Mucosa of descending colon (tissue), 3 donors: ENCODE measurements around the gene JAGN1. TPM values are rescaled to one million over a fixed set of nuclear protein-coding genes. Genes with fewer than 3 reads are reported as not detected.
"Not testable (repeated sequence)": the region's sequence is repeated elsewhere in the genome, so short reads cannot be mapped to it uniquely, and the experiment has no call there.

Experiments used
- ATAC-seq: fragments of 200-7000 bp; cut with Tn5 transposase; one replicate; pipeline ENCODE4 v1.9.1; 2020; ENCODE audit warnings: mild to moderate bottlenecking, moderate library complexity
- DNase-seq, 3 donors: peaks; one replicate each; pipeline ENCODE4 v3.0.0-alpha.2; 2020
- H3K36me3 ChIP-seq: fragments of 200-600 bp; one replicate; pipeline ENCODE4 v1.8.0; 2021; ENCODE audit warnings: low read depth, mild to moderate bottlenecking
- H3K4me1 ChIP-seq: fragments of 200-600 bp; one replicate; pipeline ENCODE4 v1.8.0; 2021; ENCODE audit warnings: low read depth, mild to moderate bottlenecking
- H3K4me3 ChIP-seq: fragments of 200-600 bp; one replicate; pipeline ENCODE4 v1.8.0; 2021; ENCODE audit warnings: mild to moderate bottlenecking
- H3K9me3 ChIP-seq: fragments of 200-600 bp; one replicate; pipeline ENCODE4 v1.8.0; 2021; ENCODE audit warnings: mild to moderate bottlenecking
- intact Hi-C, 2 donors: fragments of 100-400 bp; cut with DNase I in 1 of 2; cut with micrococcal nuclease in 1 of 2; formaldehyde crosslinking; loops; one replicate each; pipeline versions ENCODE4 v1.11.0 to v1.11.1; 2022; cut with DNase I, micrococcal nuclease
- total RNA-seq, 3 donors: library from RNA; stranded (reverse); fragmentation: NEBNext Ultra II Directional in 2 of 3; extraction: Animal tissue kit (Norgen Biotek cat#: 25700) in 2 of 3; gene quantifications; one replicate each; pipeline versions ENCODE4 v1.2.1 to v1.2.4, GENCODE V29; 2021 to 2023
- TF ChIP-seq, protein P1 (sequence below): fragments of 200-600 bp; IDR thresholded peaks from one replicate; pipeline ENCODE4 v1.8.0; 2022; ENCODE audit warnings: antibody characterized with exemption, mild to moderate bottlenecking
- donor health status: DM: no; HTN: no; CAD: no; lungs with moderate emphysema.
- donor health status: DM: no; HTN: no; CAD: no.
- donor health status: DM: no; HTN: yes; CAD: no.

The JAGN1 gene
- total RNA-seq, 3 donors from 2014 or later: 29.6 to 41.5 (median 36.6) TPM

DNA sequence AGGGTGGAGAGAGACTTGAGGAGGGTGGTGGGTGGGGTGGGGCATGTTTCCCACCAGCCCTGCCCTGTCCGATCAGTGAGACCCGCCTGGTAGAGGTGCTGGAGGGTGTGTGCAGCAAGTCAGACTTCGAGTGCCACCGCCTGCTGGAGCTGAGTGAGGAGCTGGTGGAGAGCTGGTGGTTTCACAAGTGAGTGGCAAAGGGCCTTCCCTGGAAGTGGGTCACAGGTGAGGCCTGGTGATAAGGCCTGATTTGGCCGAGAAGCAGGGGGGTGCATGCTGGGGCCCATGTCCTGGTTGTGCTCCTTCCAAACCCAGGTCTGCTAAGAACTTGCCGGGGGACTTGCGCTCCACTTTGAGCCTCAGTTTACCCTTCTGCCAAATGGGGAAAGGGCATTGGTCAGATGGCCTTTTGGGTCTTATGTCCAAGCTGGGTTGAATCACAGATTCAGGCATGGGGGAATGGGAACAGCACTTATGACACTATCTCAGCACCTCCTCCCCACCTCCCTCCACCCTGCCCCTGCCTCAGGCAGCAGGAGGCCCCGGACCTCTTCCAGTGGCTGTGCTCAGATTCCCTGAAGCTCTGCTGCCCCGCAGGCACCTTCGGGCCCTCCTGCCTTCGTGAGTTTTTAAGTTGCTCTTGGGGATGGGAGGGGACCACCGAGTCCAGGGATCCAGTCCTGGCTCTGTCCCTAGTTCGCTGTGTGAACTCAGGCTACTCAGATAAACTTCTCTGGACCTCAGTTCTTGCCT lies 47.3 kb downstream of the JAGN1 start:
- DNase-seq (no peak), ATAC-seq (no peak)
- H3K4me1 ChIP-seq: peaks cover 13% of the 10 kb centered on the region
- intact Hi-C loops: no loop called here
- H3K4me3 ChIP-seq: no peak overlapping the region
- H3K36me3 ChIP-seq: no peaks in the 10 kb centered on the region
- H3K9me3 ChIP-seq: no peaks in the 10 kb centered on the region
- TF ChIP-seq, protein P1, sequence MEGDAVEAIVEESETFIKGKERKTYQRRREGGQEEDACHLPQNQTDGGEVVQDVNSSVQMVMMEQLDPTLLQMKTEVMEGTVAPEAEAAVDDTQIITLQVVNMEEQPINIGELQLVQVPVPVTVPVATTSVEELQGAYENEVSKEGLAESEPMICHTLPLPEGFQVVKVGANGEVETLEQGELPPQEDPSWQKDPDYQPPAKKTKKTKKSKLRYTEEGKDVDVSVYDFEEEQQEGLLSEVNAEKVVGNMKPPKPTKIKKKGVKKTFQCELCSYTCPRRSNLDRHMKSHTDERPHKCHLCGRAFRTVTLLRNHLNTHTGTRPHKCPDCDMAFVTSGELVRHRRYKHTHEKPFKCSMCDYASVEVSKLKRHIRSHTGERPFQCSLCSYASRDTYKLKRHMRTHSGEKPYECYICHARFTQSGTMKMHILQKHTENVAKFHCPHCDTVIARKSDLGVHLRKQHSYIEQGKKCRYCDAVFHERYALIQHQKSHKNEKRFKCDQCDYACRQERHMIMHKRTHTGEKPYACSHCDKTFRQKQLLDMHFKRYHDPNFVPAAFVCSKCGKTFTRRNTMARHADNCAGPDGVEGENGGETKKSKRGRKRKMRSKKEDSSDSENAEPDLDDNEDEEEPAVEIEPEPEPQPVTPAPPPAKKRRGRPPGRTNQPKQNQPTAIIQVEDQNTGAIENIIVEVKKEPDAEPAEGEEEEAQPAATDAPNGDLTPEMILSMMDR: no peak

DNA sequence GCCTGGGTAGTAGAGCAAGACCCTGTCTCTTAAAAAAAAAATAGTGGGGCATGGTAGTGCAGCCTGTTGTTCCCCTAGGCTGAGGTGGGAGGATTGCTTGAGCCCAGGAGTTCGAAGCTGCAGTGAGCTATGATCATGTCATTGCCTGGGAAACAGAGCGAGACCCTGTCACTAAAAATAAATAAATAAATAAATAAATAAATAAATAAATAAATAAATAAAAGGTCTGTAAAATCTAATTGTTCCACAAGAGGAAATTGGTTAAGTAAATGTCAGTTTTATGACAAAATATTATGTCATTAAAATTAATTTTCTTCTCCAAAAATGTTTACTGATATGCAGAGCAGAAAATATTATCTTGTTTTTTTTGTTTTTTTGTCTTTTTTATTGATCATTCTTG lies 48.6 kb downstream of the JAGN1 start:
- H3K4me3 ChIP-seq: no peak overlapping the region
- DNase-seq (no peak), ATAC-seq (no peak)
- no peaks in the 10 kb centered on the region for H3K9me3 ChIP-seq
- intact Hi-C loops: no loop called here
- TF ChIP-seq, protein P1: no peak
- H3K36me3 ChIP-seq: no peaks in the 10 kb centered on the region
- peaks cover 13% of the 10 kb centered on the region for H3K4me1 ChIP-seq

- DNase-seq, H3K4me3 ChIP-seq, H3K4me1 ChIP-seq, intact Hi-C loops, H3K9me3 ChIP-seq, ATAC-seq, H3K36me3 ChIP-seq: not testable (repeated sequence)
Observed at GRCh38 chr3:9939906-9940305, 49.5 kb downstream of the JAGN1 start.

GRCh38 chr3:9940746-9941145 lies 50.3 kb downstream of the JAGN1 start:
- no peaks in the 10 kb centered on the region for H3K4me1 ChIP-seq
- ATAC-seq: no peak
- TF ChIP-seq, protein P1: no peak
- H3K4me3 ChIP-seq: no peak overlapping the region
- DNase-seq: no peak
- no peaks in the 10 kb centered on the region for H3K9me3 ChIP-seq
- H3K36me3 ChIP-seq: no peaks in the 10 kb centered on the region
- intact Hi-C loops: no loop called here

GRCh38 chr3:9942164-9942563 lies 51.8 kb downstream of the JAGN1 start:
- TF ChIP-seq, protein P1: no peak
- DNase-seq: no peak
- Histone ChIP-seq H3K36me3 (no peaks in the 10 kb centered on the region), H3K4me3 (no peak overlapping the region), H3K4me1 (no peaks in the 10 kb centered on the region), H3K9me3 (no peaks in the 10 kb centered on the region)
- intact Hi-C loops: no loop called here
- no peak for ATAC-seq

DNA sequence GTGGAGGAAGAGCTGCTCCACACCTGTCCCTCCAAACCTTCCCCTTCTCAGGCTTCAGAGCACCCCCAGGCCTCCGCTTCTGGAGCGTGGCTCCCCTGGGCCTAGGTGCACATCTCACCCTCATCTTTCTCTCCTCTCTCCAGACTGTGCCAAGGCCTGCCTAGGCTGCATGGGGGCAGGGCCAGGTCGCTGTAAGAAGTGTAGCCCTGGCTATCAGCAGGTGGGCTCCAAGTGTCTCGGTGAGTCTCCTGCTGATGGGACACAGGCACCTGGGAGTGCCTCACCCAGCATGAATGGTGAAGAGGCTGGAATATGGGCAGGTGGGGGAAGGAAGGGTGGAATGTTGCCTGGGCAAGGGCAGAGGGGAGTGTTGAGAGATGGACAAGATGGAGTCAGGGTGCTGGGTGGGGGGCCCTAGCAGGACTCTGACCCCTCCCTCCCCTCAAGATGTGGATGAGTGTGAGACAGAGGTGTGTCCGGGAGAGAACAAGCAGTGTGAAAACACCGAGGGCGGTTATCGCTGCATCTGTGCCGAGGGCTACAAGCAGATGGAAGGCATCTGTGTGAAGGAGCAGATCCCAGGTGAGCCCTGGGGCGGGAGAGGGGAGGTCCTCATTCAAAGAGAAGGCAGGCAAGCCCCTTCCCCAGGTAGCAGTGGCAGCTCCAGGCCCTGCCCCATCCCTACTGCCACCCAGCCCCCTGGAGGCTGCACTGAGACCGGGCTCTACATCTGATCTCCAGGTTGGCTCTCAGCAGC lies 52.7 kb downstream of the JAGN1 start:
- TF ChIP-seq, protein P1: no peak
- ATAC-seq (no peak), DNase-seq (no peak)
- intact Hi-C loops: no loop called here
- no peaks in the 10 kb centered on the region for H3K4me1 ChIP-seq
- H3K9me3 ChIP-seq: no peaks in the 10 kb centered on the region
- no peaks in the 10 kb centered on the region for H3K36me3 ChIP-seq
- H3K4me3 ChIP-seq: no peak overlapping the region
